ENCODE data around the gene CYP1B1.
"Not testable (repeated sequence)": the region's sequence is repeated elsewhere in the genome, so short reads cannot be mapped to it uniquely, and the experiment has no call there.

The CYP1B1 gene

DNA sequence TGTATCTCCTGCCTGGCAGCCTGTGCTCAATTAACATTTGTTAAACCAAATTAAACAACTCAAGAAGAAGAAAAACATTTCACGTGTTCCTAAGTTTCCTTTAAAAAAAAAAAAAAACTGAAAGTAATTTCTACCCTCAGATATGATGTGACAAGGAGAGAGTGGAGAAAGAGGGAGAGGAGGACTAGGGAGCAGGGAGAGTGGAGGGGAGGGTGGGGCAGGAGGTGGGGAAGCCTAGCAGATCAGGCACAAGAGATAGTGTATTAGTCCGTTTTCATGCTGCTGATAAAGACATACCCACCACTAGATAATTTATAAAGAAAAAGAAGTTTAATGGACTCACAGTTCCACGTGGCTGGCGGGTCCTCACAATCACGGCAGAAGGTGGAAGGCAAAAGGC lies 46.4 kb downstream of the CYP1B1 start:
- Histone ChIP-seq H3K4me1 (ENCODE audit: insufficient read depth, poor library complexity, severe bottlenecking) (peaks cover 3% of the 10 kb centered on the region), H3K27ac (ENCODE audit: poor library complexity, severe bottlenecking) (no peak overlapping the region), H3K9me3 (ENCODE audit: severe bottlenecking) (no peaks in the 10 kb centered on the region), H3K4me3 (ENCODE audit: severe bottlenecking) (no peak overlapping the region), H3K36me3 (ENCODE audit: low read depth) (no peaks in the 10 kb centered on the region), H3K27me3 (ENCODE audit: insufficient read depth, poor library complexity, severe bottlenecking) (peaks cover under 1% of the 10 kb centered on the region)
- no peak for ATAC-seq (ENCODE audit: low read depth)
- TF ChIP-seq, protein P1, sequence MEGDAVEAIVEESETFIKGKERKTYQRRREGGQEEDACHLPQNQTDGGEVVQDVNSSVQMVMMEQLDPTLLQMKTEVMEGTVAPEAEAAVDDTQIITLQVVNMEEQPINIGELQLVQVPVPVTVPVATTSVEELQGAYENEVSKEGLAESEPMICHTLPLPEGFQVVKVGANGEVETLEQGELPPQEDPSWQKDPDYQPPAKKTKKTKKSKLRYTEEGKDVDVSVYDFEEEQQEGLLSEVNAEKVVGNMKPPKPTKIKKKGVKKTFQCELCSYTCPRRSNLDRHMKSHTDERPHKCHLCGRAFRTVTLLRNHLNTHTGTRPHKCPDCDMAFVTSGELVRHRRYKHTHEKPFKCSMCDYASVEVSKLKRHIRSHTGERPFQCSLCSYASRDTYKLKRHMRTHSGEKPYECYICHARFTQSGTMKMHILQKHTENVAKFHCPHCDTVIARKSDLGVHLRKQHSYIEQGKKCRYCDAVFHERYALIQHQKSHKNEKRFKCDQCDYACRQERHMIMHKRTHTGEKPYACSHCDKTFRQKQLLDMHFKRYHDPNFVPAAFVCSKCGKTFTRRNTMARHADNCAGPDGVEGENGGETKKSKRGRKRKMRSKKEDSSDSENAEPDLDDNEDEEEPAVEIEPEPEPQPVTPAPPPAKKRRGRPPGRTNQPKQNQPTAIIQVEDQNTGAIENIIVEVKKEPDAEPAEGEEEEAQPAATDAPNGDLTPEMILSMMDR (IDR thresholded peaks at IDR 0.05; ENCODE audit: poor library complexity, severe bottlenecking): no peak
- DNase-seq (ENCODE audit: low spot score): no peak

DNA sequence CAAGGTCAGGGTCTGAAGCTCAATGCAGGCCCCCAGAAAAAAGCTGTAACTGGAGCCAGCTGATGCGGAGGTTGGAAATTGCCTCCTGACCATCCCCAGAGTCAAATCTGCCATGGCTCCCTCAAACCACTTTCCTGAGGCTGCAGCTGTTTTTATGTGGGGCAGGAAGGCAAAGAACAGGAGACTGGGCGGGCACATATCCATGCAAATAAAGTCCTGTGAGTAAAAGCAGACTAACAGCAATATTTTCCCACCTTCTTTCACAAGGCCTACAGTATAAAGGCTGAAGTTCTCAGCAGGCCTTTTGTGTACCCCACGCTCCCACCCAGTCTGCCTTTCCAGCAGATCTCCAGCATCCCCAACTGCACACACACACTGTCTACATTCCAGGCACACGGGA lies 47.1 kb downstream of the CYP1B1 start:
- TF ChIP-seq, protein P1 (IDR thresholded peaks at IDR 0.05; ENCODE audit: poor library complexity, severe bottlenecking): no peak
- Histone ChIP-seq H3K27me3 (ENCODE audit: insufficient read depth, poor library complexity, severe bottlenecking) (peaks cover 6% of the 10 kb centered on the region), H3K36me3 (ENCODE audit: low read depth) (no peaks in the 10 kb centered on the region), H3K4me1 (ENCODE audit: insufficient read depth, poor library complexity, severe bottlenecking) (peaks cover 3% of the 10 kb centered on the region), H3K9me3 (ENCODE audit: severe bottlenecking) (no peaks in the 10 kb centered on the region), H3K27ac (ENCODE audit: poor library complexity, severe bottlenecking) (no peak overlapping the region), H3K4me3 (ENCODE audit: severe bottlenecking) (no peak overlapping the region)
- DNase-seq (ENCODE audit: low spot score) (no peak), ATAC-seq (ENCODE audit: low read depth) (no peak)

DNA sequence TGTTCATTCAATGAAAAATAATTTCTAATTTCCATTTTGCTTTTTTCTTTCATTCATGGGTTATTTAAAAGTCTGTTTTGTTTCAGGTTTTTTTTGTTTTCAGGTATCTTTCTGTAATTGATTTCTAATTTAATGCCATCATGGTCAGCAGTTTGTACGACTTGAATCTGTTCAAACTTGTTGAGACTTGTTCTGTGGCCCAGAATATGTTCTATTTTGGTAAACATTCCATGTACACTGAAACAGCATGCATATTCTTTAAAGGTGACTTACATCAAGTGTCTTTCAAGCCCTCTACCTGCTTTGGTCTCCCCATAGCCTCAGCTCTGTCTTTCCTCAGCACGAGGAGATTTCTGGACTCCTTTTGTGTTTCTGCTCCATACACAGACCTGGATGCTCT lies 49.1 kb downstream of the CYP1B1 start:
- Histone ChIP-seq H3K36me3 (ENCODE audit: low read depth) (no peaks in the 10 kb centered on the region), H3K4me1 (ENCODE audit: insufficient read depth, poor library complexity, severe bottlenecking) (peaks cover 3% of the 10 kb centered on the region), H3K27ac (ENCODE audit: poor library complexity, severe bottlenecking) (no peak overlapping the region), H3K27me3 (ENCODE audit: insufficient read depth, poor library complexity, severe bottlenecking) (peaks cover 6% of the 10 kb centered on the region), H3K4me3 (ENCODE audit: severe bottlenecking) (no peak overlapping the region), H3K9me3 (ENCODE audit: severe bottlenecking) (no peaks in the 10 kb centered on the region)
- DNase-seq (ENCODE audit: low spot score): no peak
- ATAC-seq (ENCODE audit: low read depth): no peak
- TF ChIP-seq, protein P1 (IDR thresholded peaks at IDR 0.05; ENCODE audit: poor library complexity, severe bottlenecking): no peak

DNA sequence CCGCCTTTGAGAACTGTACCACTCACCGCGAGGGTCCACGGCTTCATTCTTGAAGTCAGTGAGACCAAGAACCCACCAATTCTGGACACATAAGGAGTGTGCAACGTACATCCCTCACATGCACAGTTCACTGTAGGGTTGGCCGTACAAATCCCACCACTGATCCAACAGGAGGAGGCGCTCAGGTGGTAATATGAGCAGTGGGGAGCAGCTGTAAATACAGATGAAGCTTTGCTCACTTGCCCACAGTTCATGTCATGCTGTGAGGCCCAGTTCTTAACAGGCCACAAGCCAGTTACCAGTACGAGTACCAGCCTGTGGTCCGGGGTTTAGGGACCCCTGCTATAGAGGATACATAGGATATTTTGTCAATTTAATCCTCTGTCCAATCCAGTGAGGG lies 54.4 kb downstream of the CYP1B1 start:
- TF ChIP-seq, protein P1 (IDR thresholded peaks at IDR 0.05; ENCODE audit: poor library complexity, severe bottlenecking): no peak
- Histone ChIP-seq H3K27me3 (ENCODE audit: insufficient read depth, poor library complexity, severe bottlenecking) (peaks cover 10% of the 10 kb centered on the region), H3K36me3 (ENCODE audit: low read depth) (no peaks in the 10 kb centered on the region), H3K27ac (ENCODE audit: poor library complexity, severe bottlenecking) (no peak overlapping the region), H3K9me3 (ENCODE audit: severe bottlenecking) (no peaks in the 10 kb centered on the region), H3K4me3 (ENCODE audit: severe bottlenecking) (no peak overlapping the region), H3K4me1 (ENCODE audit: insufficient read depth, poor library complexity, severe bottlenecking) (no peaks in the 10 kb centered on the region)
- no peak for ATAC-seq (ENCODE audit: low read depth)
- no peak for DNase-seq (ENCODE audit: low spot score)

DNA sequence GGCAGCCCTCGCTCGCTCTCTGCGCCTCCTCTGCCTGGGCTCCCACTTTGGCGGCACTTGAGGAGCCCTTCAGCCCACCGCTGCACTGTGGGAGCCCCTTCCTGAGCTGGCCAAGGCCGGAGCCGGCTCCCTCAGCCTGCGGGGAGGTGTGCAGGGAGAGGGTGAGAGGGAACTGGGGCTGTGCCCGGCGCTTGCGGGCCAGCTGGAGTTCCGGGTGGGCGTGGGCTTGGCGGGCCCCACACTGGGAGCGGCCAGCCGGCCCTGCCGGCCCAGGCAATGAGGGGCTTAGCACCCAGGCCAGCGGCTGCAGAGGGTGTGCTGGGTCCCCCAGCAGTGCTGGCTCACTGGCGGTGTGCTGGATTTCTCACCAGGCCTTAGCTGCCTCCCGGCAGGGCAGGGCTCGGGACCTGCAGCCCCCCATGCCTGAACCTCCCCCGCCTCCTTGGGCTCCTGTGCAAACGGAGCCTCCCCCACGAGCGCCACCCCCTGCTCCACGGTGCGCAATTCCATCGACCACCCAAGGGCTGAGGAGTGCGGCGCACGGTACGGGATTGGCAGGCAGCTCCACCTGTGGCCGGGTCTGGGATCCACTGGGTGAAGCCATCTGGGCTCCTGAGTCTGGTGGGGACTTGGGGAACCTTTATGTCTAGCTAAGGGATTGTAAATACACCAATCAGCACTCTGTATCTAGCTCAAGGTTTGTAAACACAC lies 55.4 kb downstream of the CYP1B1 start:
- not testable (repeated sequence) for H3K36me3 ChIP-seq (ENCODE audit: low read depth); H3K9me3 ChIP-seq (ENCODE audit: severe bottlenecking); DNase-seq (ENCODE audit: low spot score)

More for the DNA sequence above, 55.4 kb downstream of the CYP1B1 start:
- H3K27me3 ChIP-seq (ENCODE audit: insufficient read depth, poor library complexity, severe bottlenecking); H3K27ac ChIP-seq (ENCODE audit: poor library complexity, severe bottlenecking); H3K4me1 ChIP-seq (ENCODE audit: insufficient read depth, poor library complexity, severe bottlenecking); H3K4me3 ChIP-seq (ENCODE audit: severe bottlenecking); ATAC-seq (ENCODE audit: low read depth): not testable (repeated sequence)

All from RWPE2 (cell line).